Colonic mucosa (tissue), 4 donors: ENCODE measurements around the gene CCDC152. TPM values are rescaled to one million over a fixed set of nuclear protein-coding genes. Genes with fewer than 3 reads are reported as not detected.

Experiments
- DNase-seq: peaks from one replicate; pipeline ENCODE4 v3.0.0-alpha.2; 2020
- H3K27ac ChIP-seq: fragments of 200-600 bp; one replicate; pipeline ENCODE4 v1.8.0; 2021
- H3K27me3 ChIP-seq: fragments of 200-600 bp; one replicate; pipeline ENCODE4 v1.8.0; 2021
- H3K36me3 ChIP-seq: fragments of 200-600 bp; one replicate; pipeline ENCODE4 v1.8.0; 2021
- H3K4me1 ChIP-seq: fragments of 200-600 bp; one replicate; pipeline ENCODE4 v1.8.0; 2021; ENCODE audit warnings: mild to moderate bottlenecking
- H3K4me3 ChIP-seq: fragments of 200-600 bp; one replicate; pipeline ENCODE4 v1.8.0; 2021
- H3K9ac ChIP-seq, 2 donors: one replicate each; pipeline ENCODE4 v1.7.0; 2013; ENCODE audit warnings: control low read depth in 2 of 2, low read depth in 2 of 2, low read length in 2 of 2
- H3K9me3 ChIP-seq: fragments of 200-600 bp; one replicate; pipeline ENCODE4 v1.8.0; 2021
- intact Hi-C: fragments of 100-400 bp; cut with DNase I; formaldehyde crosslinking; loops from one replicate; pipeline ENCODE4 v1.14.1; 2022
- total RNA-seq, 2 donors: library from RNA; stranded (reverse); fragmentation: NEBNext Ultra II Directional in 1 of 2; extraction: Animal tissue kit (Norgen Biotek cat#: 25700) in 1 of 2; gene quantifications; one replicate each; pipeline ENCODE4 v1.2.1, GENCODE V29; 2021
- TF ChIP-seq, protein P1 (sequence below): fragments of 200-600 bp; IDR thresholded peaks from one replicate; pipeline ENCODE4 v1.8.0; 2022; ENCODE audit warnings: antibody characterized with exemption, mild to moderate bottlenecking
- donor health status: healthy.
- donor health status: DM: no; HTN: no; CAD: no.
- donor health status: DM: no; HTN: no; CAD: no.

Gene CCDC152
- total RNA-seq, 2 donors from 2014 or later, result 0.27 TPM; not detected in 1

GRCh38 chr5:42761791-42762190 is 5.2 kb downstream of the CCDC152 start:
- no peak overlapping the region for H3K9ac ChIP-seq
- intact Hi-C loops, result loop anchor here (5.0 to 10.0 kb wide), 3 partner anchors 757 to 907 kb away; no protein-coding TSS in a partner anchor
- peaks cover 4% of the 10 kb centered on the region for H3K27me3 ChIP-seq
- DNase-seq, result no peak
- no peaks in the 10 kb centered on the region for H3K36me3 ChIP-seq
- no peak overlapping the region for H3K4me3 ChIP-seq
- no peaks in the 10 kb centered on the region for H3K4me1 ChIP-seq
- H3K9me3 ChIP-seq, result no peaks in the 10 kb centered on the region
- no peak overlapping the region for H3K27ac ChIP-seq
- TF ChIP-seq, protein P1, sequence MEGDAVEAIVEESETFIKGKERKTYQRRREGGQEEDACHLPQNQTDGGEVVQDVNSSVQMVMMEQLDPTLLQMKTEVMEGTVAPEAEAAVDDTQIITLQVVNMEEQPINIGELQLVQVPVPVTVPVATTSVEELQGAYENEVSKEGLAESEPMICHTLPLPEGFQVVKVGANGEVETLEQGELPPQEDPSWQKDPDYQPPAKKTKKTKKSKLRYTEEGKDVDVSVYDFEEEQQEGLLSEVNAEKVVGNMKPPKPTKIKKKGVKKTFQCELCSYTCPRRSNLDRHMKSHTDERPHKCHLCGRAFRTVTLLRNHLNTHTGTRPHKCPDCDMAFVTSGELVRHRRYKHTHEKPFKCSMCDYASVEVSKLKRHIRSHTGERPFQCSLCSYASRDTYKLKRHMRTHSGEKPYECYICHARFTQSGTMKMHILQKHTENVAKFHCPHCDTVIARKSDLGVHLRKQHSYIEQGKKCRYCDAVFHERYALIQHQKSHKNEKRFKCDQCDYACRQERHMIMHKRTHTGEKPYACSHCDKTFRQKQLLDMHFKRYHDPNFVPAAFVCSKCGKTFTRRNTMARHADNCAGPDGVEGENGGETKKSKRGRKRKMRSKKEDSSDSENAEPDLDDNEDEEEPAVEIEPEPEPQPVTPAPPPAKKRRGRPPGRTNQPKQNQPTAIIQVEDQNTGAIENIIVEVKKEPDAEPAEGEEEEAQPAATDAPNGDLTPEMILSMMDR, result no peak

DNA sequence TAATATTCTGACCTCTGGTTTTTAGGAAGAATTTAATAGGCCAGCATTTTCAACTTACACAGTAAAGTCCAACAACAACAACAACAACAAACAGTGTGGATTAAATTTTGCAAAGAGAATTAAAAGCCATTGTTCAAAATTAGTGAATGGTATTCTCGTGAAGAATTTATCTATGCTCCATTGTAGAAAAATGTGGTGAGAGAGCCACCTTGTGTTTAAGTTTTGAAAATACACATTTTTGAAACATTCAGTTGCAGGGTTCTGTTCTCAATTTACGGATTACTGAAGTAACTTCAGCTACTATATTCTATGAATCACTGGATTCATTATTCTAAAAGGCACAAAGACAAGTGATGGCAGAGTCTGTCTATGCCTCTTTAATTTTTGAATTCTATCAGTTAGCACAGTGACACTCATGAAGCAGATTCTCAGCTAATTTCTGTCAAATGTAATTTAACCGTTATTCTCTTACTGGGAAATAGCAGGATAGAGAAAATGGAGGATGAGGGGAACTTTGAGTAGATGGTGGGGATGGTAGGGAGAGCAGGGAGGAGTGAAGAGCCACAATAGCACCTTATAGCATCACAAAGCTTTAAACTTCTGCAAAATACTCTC is 11.0 kb downstream of the CCDC152 start:
- no peak for DNase-seq
- TF ChIP-seq, protein P1, result peak; percentile 32
- intact Hi-C loops, result loop anchor here (5.0 to 10.0 kb wide), 3 partner anchors 125 to 913 kb away; no protein-coding TSS in a partner anchor

DNA sequence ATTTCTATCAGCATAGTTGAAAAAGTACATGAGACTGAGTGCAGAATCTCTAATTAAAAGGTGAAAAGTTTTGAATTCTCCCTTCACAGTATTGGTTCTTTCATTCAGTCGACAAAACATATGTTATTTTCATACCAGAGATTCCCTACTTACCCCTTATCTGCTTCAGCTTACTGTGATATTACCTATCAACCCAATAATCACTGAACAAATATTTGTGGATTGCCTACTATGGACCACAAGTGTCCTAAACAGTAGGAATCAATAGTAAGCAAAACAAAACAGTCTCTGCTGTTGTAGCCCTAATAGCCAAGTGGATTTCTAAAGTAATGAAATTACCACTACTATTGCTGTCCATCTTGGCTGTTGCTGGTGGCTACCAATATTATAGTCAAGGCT is 11.5 kb downstream of the CCDC152 start:
- no peak overlapping the region for H3K9ac ChIP-seq
- TF ChIP-seq, protein P1, result no peak
- H3K4me1 ChIP-seq, result no peaks in the 10 kb centered on the region
- no peak overlapping the region for H3K4me3 ChIP-seq
- DNase-seq, result no peak
- intact Hi-C loops, result loop anchor here (5.0 to 10.0 kb wide), 3 partner anchors 124 to 913 kb away; no protein-coding TSS in a partner anchor
- H3K36me3 ChIP-seq, result no peaks in the 10 kb centered on the region
- no peaks in the 10 kb centered on the region for H3K27me3 ChIP-seq
- H3K27ac ChIP-seq, result no peak overlapping the region
- H3K9me3 ChIP-seq, result no peaks in the 10 kb centered on the region

More for the DNA sequence above, 11.0 kb downstream of the CCDC152 start:
- Histone ChIP-seq H3K9ac (no peak overlapping the region), H3K4me3 (no peak overlapping the region), H3K36me3 (no peaks in the 10 kb centered on the region), H3K27me3 (no peaks in the 10 kb centered on the region), H3K27ac (no peak overlapping the region), H3K4me1 (no peaks in the 10 kb centered on the region), H3K9me3 (no peaks in the 10 kb centered on the region)

DNA sequence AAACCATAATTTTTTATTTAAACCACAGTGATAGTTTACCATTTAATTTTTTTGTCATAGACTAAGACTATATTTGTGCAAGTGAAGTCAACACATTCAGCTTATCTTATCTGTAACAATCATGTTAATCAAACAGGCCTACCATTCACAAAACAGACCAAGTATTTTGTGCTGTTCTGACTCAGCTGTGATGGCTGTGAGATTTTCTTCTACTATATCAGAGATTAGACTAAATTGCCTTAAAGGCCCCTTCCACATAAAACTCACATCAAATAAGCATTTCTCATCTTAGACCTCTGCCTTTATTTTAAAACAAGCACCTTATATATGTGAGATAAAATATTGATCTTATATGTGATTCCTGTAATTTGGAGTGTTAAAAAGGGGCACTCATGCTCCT is 13.4 kb downstream of the CCDC152 start:
- DNase-seq, result no peak
- H3K27me3 ChIP-seq, result no peaks in the 10 kb centered on the region
- no peak overlapping the region for H3K27ac ChIP-seq
- H3K36me3 ChIP-seq, result no peaks in the 10 kb centered on the region
- no peaks in the 10 kb centered on the region for H3K9me3 ChIP-seq
- no peak overlapping the region for H3K9ac ChIP-seq
- TF ChIP-seq, protein P1, result no peak
- intact Hi-C loops, result loop anchor here (10.0 kb wide), 1 partner anchor 345 kb away; the partner anchor contains the start of gene GHR
- no peaks in the 10 kb centered on the region for H3K4me1 ChIP-seq
- H3K4me3 ChIP-seq, result no peak overlapping the region

- intact Hi-C loops, result loop anchor here (10.0 kb wide), 1 partner anchor 348 kb away; the partner anchor contains the start of gene GHR
- Histone ChIP-seq H3K9me3 (no peaks in the 10 kb centered on the region), H3K4me3 (no peak overlapping the region), H3K36me3 (no peaks in the 10 kb centered on the region), H3K27ac (no peak overlapping the region), H3K9ac (no peak overlapping the region), H3K27me3 (no peaks in the 10 kb centered on the region), H3K4me1 (no peaks in the 10 kb centered on the region)
- TF ChIP-seq, protein P1, result no peak
- DNase-seq, result no peak
Measured at GRCh38 chr5:42772265-42772993, 15.8 kb downstream of the CCDC152 start.
